Measurements from ENCODE around the gene PRKAG2. TPM values are rescaled to one million over a fixed set of nuclear protein-coding genes. Genes with fewer than 3 reads are reported as not detected.

The PRKAG2 gene
- total RNA-seq, 4 donors from 2014 or later = 7.5 to 14.3 (median 12.2) TPM

DNA sequence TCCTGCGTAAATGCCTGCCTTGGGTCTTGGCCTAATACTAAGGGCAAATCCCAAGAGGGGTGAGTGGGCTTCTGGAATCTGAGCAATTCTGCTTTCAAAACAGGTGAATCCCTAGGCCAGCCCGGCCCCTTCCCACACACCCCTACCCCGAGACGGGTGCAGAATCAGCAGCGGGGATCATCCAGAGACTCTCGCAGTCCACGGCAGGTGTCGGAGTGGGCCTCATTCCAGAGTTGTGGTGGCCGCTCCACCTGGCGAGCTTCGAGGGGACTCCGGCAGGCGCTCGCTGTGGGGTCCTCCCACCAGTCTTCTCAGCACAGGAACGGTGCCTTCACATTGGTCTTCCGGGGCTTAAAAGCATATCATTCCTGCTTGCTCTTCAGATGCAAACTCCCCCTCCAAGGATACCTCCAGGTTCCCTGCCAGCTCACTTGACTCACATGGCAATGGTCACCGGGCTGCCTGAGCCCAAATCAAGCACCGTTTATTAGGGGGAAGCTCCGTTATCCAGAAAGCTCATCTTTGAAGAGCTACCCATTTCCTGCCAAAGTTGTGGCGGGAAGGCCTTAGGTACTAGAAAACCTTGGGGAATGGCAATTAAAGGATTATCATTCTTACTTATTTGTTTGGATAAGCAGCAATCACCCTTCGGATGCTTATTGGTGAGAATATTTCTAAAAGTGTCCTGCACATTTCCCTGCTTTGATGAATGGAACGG, 67.6 kb downstream of the PRKAG2 start:
- DNase-seq (ENCODE audit: low spot score in 2 of 2) = no peak
- WGBS, 2 donors = 85 to 87% methylated on average over 21 to 22 of the region's 22 CpGs
- TF ChIP-seq POLR2A (IDR thresholded peaks at IDR 0.05) = no peak
- TF ChIP-seq, protein P1, sequence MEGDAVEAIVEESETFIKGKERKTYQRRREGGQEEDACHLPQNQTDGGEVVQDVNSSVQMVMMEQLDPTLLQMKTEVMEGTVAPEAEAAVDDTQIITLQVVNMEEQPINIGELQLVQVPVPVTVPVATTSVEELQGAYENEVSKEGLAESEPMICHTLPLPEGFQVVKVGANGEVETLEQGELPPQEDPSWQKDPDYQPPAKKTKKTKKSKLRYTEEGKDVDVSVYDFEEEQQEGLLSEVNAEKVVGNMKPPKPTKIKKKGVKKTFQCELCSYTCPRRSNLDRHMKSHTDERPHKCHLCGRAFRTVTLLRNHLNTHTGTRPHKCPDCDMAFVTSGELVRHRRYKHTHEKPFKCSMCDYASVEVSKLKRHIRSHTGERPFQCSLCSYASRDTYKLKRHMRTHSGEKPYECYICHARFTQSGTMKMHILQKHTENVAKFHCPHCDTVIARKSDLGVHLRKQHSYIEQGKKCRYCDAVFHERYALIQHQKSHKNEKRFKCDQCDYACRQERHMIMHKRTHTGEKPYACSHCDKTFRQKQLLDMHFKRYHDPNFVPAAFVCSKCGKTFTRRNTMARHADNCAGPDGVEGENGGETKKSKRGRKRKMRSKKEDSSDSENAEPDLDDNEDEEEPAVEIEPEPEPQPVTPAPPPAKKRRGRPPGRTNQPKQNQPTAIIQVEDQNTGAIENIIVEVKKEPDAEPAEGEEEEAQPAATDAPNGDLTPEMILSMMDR (IDR thresholded peaks at IDR 0.05) = no peak
- H3K4me3 ChIP-seq (ENCODE audit: low read depth, poor library complexity, severe bottlenecking) = no peak overlapping the region
- intact Hi-C loops (cut with DNase I; ENCODE audit: low total_unique reads) = no loop called here

DNA sequence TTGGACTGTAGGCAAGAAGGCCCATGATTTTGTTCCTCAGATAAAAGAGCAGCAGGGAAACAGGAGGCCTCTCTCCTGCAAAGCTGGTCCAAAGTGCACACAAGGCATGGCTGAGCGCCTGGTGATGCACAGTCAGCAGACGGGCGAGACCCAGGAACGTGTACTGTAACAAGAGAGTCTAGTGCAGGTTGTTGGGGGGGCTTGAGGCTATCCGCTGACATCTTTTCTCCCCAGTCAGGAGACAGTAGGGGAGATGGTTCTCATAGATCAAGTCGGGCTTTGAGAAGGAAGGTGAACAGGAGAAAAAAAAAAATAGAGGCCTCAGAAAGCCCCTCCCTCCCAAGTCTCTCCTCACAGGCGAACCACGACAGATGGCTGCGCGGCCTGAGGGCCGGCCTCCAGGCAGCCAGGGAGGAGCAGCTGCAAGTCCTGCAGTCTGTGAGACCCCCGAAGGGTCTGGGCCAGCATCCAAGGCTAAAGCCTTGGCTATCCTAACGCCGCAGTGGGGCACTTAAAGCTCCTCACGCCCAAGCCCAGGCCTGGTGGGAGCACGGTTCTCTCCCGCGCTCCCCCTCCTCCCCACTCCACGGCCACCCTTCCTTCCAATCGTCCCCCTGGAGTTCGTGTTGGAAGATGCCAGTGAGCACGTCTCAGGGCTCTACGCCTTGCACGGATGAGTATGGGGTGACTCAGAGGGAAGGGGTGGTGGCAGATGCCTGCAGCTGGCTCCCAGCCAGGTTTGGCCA, 68.3 kb downstream of the PRKAG2 start:
- TF ChIP-seq POLR2A (IDR thresholded peaks at IDR 0.05) = no peak
- DNase-seq (ENCODE audit: low spot score in 2 of 2) = no peak
- 84 to 87% methylated on average over 22 to 24 of the region's 24 CpGs for WGBS, 2 donors
- intact Hi-C loops (cut with DNase I; ENCODE audit: low total_unique reads) = no loop called here
- no peak overlapping the region for H3K4me3 ChIP-seq (ENCODE audit: low read depth, poor library complexity, severe bottlenecking)

DNA sequence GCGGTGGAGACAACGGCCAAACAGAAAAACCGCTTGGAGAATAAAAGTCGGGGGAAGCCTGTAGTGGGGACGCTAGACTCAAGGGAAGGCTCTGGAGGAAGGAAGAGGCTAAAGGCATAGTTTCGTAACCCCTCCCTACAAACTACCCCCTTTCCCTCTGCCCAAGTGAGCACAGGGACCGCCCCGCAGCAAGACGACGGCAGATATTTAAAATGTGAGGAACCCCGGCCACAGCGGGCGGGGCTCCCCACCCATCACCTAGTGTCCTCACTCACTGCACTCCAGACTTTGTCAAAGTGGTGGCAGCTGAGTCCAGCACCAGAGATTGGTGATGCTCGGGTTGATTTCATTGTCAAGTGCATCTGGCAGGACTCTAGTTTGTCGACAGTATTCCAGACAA, 69.1 kb downstream of the PRKAG2 start:
- 89 to 90% methylated on average over 15 of the region's 15 CpGs for WGBS, 2 donors
- intact Hi-C loops (cut with DNase I; ENCODE audit: low total_unique reads) = no loop called here
- H3K4me3 ChIP-seq (ENCODE audit: low read depth, poor library complexity, severe bottlenecking) = no peak overlapping the region
- DNase-seq (ENCODE audit: low spot score in 2 of 2) = no peak
- no peak for TF ChIP-seq POLR2A (IDR thresholded peaks at IDR 0.05)
- TF ChIP-seq, protein P1 (IDR thresholded peaks at IDR 0.05) = no peak

DNA sequence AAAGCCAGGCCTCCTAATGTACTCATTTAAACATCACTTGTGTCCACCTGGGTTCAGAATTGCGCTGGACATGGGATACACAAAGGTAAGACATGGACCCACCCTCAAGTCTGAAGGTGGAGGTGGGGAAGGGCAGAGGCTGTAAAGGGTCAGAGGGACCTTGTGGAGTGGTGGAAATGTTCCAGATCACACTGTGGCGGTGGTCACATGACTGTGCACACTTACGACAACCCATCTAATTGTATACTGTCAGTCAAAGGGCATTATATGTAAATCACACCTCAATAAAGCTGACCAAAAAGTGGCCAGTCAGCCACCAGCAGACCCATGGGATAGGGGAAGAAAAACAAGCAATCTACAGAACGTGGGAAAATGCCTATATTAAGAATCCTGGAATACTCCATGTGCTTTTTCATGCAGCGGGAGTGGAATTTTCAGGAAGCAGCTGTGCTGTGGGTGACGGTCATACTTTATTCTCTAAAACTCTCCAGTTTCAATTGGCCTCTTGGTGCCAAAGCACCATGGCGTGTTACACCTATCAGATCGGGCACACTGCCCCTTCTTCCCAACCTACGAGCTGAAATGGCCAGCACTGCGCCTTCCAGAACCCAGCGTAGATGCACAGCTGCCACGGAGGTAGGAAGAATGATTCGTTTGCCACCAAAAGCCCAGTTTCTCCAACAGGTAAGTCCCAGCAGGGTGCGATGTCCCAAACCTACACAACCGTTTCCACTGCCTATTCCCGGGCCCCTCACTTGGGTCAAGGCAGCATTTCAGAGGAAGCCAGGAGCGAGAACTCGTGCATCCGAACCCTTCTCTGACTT, 69.8 kb downstream of the PRKAG2 start:
- no peak overlapping the region for H3K4me3 ChIP-seq (ENCODE audit: low read depth, poor library complexity, severe bottlenecking)
- 83 to 90% methylated on average over 19 of the region's 19 CpGs for WGBS, 2 donors
- intact Hi-C loops (cut with DNase I; ENCODE audit: low total_unique reads) = no loop called here
- DNase-seq (ENCODE audit: low spot score in 2 of 2) = no peak
- TF ChIP-seq POLR2A (IDR thresholded peaks at IDR 0.05) = no peak
- TF ChIP-seq, protein P1 (IDR thresholded peaks at IDR 0.05) = no peak

DNA sequence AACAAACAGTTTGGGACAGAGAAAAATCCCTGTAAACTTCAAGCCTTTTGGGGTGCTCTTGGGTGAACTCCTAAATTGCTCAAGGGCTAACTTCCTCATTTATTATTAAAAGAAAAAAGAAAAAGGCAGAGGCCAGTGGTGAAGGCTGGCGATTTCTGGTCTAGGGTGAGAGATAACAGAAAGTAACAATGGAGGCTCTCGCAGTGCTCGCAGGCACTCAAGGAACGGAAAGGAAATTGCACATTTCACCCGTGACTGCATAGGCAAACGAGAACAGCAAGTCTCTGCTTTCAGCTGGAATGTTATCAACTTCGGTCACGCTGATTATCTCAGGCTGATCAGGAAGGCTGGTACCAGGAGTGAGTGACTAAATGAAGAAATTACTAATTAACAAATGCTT, 70.7 kb downstream of the PRKAG2 start:
- TF ChIP-seq POLR2A (IDR thresholded peaks at IDR 0.05) = no peak
- no peak overlapping the region for H3K4me3 ChIP-seq (ENCODE audit: low read depth, poor library complexity, severe bottlenecking)
- DNase-seq (ENCODE audit: low spot score in 2 of 2) = peak in 1 of 2 donors; percentile 55
- intact Hi-C loops (cut with DNase I; ENCODE audit: low total_unique reads) = no loop called here
- WGBS, 2 donors = 47 to 55% methylated on average over 8 of the region's 8 CpGs

DNA sequence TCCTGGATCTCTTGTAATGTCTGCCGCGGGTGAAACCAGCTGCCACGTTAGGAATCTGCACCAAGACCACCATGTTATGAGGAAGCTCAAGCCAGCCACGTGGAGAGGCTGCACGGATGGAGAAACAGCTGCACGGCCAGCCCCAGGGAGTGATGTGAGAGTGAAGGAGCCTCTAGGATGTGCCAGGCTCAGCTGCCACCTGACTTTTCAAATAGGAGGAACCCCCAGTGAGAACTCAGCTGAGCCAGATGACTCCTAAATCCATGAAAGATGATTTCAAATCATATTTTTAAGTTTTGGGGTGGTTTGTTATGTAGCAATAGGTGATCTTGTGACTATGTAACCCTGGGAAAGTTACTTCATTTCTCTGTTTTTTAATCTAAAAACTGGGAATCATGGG, 71.7 kb downstream of the PRKAG2 start:
- no peak for TF ChIP-seq POLR2A (IDR thresholded peaks at IDR 0.05)
- TF ChIP-seq, protein P1 (IDR thresholded peaks at IDR 0.05) = no peak
- intact Hi-C loops (cut with DNase I; ENCODE audit: low total_unique reads) = no loop called here
- H3K4me3 ChIP-seq (ENCODE audit: low read depth, poor library complexity, severe bottlenecking) = no peak overlapping the region
- no peak for DNase-seq (ENCODE audit: low spot score in 2 of 2)
- WGBS, 2 donors = 89 to 91% methylated on average over 6 of the region's 6 CpGs

Measured in lower leg skin (tissue), 4 donors.